GM23248 (cell line): ENCODE measurements around the gene SLC16A11.

Source experiments
- EZH2 ChIP-seq: fragments of 200-600 bp; sonication (generic); IDR thresholded peaks from 2 replicates; pipeline ENCODE4 v1.6.1; 2018; ENCODE audit warnings: antibody characterized with exemption, mild to moderate bottlenecking; ENCODE audit not compliant: insufficient read depth, poor library complexity, severe bottlenecking
- EZH2phosphoT487 ChIP-seq: fragments of 200-600 bp; sonication (generic); IDR thresholded peaks from 2 replicates; pipeline ENCODE4 v1.6.1; 2018; ENCODE audit warnings: antibody characterized with exemption, moderate library complexity, mild to moderate bottlenecking, low read depth; ENCODE audit not compliant: insufficient read depth

DNA sequence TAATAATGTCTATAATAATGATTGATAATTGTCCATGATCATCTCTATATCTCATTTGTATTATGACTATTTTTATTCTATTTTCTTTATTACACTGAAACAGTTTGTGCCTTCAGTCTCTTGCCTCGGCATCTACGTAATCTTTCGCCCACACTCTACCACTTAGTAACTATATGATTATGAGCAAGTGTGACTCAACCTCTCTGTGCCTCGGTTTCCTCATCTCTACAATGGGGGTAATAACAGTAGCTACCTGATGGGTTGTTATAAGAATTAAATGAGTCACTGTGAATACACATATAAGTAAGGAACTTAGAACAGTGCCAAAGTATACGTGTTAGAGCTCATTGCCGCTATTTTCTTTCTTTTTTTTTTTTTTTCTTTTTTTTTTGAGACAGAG is 3.7 kb upstream of the SLC16A11 start:
- TF ChIP-seq EZH2 = no peak
- TF ChIP-seq EZH2phosphoT487 = no peak
